Stromal cell of bone marrow (primary cell): ENCODE data around the gene SLIT1.

ENCODE experiments used
- DNase-seq: peaks from one replicate; pipeline ENCODE4 v3.0.0-alpha.2; 2012; ENCODE audit warnings: low read depth

The SLIT1 gene

GRCh38 chr10:96968682-96969423 lies 216.9 kb downstream of the SLIT1 start:
- DNase-seq = no peak

DNA sequence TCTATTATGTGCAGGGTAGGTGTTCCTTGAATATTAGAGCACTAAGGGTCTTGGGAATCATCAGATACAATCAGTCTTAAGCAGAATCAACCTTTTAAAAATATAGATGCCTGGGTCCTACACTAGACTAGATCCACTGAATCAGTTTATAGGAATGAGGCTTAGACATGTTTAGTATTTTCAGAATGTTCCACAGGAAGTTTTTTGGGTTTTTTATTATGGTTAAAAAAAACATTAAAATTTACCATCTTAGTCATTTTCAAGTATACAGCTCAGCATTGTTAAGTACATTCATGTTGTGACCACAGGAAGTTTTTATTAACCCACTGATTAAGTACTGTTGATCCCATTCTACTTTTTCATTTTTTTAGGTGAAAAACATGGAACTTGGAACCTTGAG lies 217.9 kb downstream of the SLIT1 start:
- DNase-seq = no peak

- no peak for DNase-seq
Measured at GRCh38 chr10:96964131-96964530, 221.6 kb downstream of the SLIT1 start.

DNA sequence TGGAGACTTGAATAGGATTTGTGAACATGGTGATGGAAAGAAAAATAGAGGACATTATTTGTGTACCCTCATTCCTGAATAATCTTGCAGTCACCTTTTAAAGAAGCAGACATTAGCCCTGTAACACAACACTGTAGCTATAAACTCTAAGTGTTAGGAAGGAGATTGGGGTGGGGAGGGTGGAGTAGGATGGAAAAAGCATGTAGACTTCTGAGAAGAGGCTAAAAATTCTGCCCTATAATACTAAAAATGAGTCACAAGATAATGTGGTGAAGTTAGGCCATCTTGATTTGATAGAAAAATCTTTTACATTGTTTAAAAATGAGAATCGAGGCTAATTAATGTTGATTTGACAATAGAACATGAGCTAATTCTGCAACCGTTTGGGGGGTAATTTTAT lies 224.9 kb downstream of the SLIT1 start:
- peak; percentile 22 for DNase-seq

DNA sequence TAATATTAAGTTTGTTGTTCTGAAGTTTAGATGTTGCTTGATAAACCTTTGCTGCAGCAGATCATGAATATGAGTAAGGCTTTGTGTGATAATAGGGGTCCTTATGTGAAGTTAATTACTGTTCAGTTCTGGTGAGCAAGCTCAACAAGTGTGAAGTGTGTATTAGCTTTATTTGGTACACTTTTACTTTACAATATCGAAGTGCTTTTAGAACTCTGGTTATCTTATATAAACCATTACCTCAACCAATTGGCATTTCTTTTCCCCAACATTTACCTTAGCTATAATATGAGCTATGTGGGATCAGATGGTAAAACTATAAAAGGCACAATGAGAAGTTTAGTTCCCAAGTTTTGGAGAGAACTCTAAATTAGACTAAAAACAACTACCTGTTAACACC lies 226.0 kb downstream of the SLIT1 start:
- no peak for DNase-seq

- no peak for DNase-seq
Measured at GRCh38 chr10:96958071-96958470, 227.7 kb downstream of the SLIT1 start.

GRCh38 chr10:96955794-96956193 lies 230.0 kb downstream of the SLIT1 start:
- no peak for DNase-seq

DNA sequence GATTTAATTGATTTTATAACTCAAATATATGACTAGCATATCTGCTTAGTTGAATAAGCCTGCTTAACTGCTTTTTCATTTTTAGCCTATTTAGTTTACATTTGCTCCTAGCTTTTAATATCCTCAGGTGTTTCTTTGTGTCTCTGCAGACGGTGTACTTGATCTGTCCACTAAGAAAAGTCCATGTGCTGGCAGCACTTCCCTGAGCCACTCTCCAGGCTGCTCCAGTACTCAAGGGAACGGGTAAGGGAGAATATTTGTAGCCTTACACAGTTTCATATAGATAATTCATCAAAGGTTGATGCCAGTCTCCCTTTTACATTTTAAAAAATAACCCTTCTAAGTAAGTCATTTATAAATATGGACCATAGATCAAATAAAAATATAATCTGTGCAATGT lies 233.8 kb downstream of the SLIT1 start:
- no peak for DNase-seq

DNA sequence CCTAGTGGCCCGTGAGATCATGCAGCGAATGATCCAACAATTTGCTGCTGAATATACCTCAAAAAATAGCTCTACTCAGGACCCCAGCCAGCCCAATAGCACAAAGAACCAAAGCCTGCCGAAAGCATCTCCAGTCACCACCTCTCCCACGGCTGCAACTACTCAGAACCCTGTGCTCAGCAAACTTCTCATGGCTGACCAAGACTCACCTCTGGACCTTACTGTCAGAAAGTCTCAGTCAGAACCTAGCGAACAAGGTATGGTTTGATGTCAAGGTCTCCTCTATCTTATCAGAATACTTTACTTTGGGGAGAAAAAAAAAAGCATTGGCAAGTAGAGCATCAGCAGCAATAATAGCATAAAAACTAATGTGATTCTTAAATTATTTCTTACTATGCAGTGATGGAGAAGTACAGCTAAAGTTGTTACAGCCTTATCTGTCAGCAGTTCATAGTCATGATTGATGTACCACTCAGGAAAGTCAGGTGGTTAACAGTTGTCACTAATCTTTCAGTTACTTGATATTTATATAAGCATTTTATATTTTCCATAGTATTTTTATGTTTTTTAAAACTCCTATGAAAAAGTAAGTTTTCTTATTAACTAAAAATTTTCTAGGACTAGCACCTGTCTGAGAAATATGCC lies 236.6 kb downstream of the SLIT1 start:
- DNase-seq = no peak
